DMS79 (cell line): ENCODE measurements around the gene HERPUD2.
"Not testable (repeated sequence)": the region's sequence is repeated elsewhere in the genome, so short reads cannot be mapped to it uniquely, and the experiment has no call there.

ENCODE experiments used
- DNase-seq: peaks from one replicate; lab custom pipeline; 2025; lab: John Stamatoyannopoulos, UW

HERPUD2 gene

GRCh38 chr7:35604595-35604994 lies 90.3 kb downstream of the HERPUD2 start:
- no peak for DNase-seq

DNA sequence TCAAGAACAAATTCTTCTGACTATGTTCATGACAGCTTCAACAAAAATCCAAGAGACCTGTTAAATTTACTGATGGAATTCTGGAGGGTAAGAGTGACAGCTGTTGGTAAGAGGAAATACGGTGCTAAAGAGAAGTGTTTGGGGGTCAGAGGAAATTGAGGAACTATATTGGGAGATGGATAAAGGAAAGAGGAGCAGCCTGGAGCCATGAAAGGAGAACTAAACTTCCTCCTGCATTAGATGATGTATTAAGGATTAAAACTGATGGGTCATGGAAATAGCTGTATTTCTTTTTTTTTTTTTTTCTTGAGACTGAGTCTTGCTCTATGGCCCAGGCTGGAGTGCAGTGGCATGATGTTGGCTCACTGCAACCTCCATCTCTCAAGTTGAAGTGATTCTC lies 95.3 kb downstream of the HERPUD2 start:
- no peak for DNase-seq

- DNase-seq = no peak
These were observed 95.9 kb downstream of the HERPUD2 start for GRCh38 chr7:35599061-35599460.

- no peak for DNase-seq
These were observed 98.9 kb downstream of the HERPUD2 start for GRCh38 chr7:35596061-35596460.

- no peak for DNase-seq
These were observed 101.0 kb downstream of the HERPUD2 start for GRCh38 chr7:35593899-35594298.

- no peak for DNase-seq
These were observed 106.3 kb downstream of the HERPUD2 start for GRCh38 chr7:35588647-35589046.

DNA sequence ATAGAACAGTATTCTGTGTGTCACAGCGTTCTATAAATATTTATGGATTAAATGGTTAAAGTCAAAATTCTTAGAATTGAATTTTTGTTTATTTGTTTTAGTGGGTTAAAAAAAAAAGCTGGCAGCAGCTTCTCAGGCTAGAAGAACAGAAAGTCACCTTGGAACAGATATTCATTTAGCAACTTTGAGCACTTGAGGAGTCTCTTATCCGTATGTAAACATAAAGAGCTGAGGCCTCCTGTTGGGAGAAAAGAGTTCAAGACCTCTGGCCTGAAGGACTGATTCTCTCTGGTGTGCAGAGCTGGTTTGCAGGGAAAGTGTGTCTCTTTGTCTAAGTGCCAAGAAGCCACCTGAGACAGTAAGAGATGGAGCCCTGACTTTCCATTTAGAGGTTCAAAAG lies 109.9 kb downstream of the HERPUD2 start:
- DNase-seq = no peak

DNA sequence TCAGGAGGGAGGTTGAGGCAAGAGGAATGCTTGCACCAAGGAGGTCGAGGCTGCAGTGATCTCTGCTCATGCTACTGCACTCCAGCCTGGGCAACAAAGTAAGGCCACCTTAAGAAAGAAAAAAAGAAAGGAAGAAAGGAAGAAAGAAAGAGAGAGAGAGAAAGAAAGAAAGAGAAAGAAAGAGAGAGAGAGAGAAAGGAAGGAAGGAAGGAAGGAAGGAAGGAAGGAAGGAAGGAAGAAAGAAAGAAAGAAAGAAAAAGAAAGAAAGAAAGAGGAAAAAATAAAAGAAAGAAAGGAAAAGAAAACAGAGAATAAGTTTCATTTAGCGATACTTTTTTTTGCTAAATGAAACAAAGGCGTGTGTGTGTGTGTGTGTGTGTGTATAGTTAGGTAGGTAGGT lies 110.4 kb downstream of the HERPUD2 start:
- not testable (repeated sequence) for DNase-seq
